Sciatic nerve (tissue), 2 donors: ENCODE measurements around the gene HOXB4. TPM values are rescaled to one million over a fixed set of nuclear protein-coding genes. Genes with fewer than 3 reads are reported as not detected.

Experiments
- ATAC-seq: fragments of 200-7000 bp; cut with Tn5 transposase; one replicate; pipeline ENCODE4 v1.9.1; 2020; ENCODE audit warnings: mild to moderate bottlenecking, moderate library complexity
- DNase-seq: peaks from one replicate; pipeline ENCODE4 v3.0.0-alpha.2; 2020; ENCODE audit warnings: low spot score
- intact Hi-C: fragments of 100-400 bp; cut with DNase I; formaldehyde crosslinking; loops from one replicate; pipeline ENCODE4 v1.14.2; 2022
- total RNA-seq: library from RNA; stranded (reverse); fragmentation: NEBNext Ultra II Directional; extraction: Animal tissue kit (Norgen Biotek cat#: 25700); gene quantifications from one replicate; pipeline ENCODE4 v1.2.1, GENCODE V29; 2021
- donor health status: DM: no; HTN: no; CAD: no.
- donor health status: DM: no; HTN: no; CAD: no.

Gene HOXB4
- total RNA-seq, 1 donor from 2014 or later = 8.8 TPM

DNA sequence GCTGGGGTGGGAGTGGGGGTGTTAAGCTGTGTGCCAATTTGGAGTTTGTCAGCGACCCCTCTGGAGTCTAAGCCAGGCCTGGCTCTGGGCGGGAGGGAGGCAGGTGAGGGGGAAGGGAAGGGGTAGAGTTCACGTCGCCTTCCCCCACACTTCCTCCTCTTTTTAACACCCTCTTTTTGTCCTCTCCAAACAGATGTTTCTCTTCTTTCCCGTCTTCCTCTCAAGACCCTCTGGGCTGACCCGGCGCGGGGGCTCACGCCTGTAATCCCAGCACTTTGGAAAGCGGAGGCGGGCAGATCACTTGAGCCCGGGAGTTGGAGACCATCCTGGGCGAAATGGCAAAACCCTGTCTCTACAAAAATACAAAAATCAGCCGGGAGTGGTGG is 50.6 kb downstream of the HOXB4 start:
- intact Hi-C loops = no loop called here
- no peak for ATAC-seq
- no peak for DNase-seq

DNA sequence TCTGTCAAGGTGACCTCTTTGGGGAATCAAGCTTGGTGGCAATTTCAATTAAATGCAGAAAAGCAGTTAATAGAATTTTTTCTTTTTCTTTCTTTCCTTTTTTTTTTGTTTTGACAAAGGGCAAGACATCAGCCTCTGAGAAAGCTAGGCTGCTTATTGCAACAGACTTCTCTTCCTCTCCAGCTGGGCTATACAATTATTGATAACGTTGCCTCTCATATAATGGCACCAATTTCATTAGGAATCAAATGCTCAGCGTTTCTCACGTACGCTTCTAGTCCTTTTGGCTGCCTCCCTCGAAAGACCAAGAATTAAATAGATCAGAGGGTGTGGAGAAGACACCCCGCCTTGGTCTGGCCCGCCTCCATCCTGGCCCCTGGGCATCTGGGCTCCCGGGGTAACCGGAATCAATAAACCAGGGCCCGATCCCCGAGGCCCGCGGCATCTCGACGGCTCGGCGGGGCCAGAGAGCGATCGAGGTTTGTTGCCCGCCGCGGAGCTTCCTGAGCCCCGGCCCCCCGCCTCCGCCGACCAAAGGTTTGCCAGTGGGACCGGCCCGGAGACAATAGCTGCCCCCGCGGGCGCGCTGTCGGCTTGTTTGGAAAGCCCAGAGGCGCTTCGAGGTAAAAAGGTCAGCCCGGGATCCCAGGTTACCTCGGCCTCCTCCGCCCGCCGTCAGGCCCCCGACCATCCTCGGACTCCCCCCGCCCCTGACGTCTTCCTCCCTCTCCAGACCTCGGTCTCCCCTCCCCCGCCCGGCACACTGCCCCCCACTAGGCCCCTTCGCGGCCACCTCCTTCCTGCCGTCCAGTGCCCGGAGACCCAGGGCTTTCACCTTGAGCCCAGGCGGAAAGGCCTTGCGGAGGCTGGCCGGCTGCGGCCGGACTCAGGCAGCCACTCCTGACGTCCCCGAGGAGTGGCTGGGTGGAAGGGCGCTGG is 51.3 kb downstream of the HOXB4 start:
- ATAC-seq = peak; percentile 26
- intact Hi-C loops = no loop called here

More for the DNA sequence above, 51.3 kb downstream of the HOXB4 start:
- no peak for DNase-seq

Other genes starting within 250 kb of the HOXB4 start
- gene SKAP1, start 148.1 kb downstream of the HOXB4 start, total RNA-seq = 7.4 TPM
- not detected for gene HOXB1, start 47.3 kb downstream of the HOXB4 start, total RNA-seq
- 23.1 TPM for gene HOXB2, start 33.2 kb downstream of the HOXB4 start, total RNA-seq
- gene HOXB3, start 11.9 kb upstream of the HOXB4 start, total RNA-seq = 25.6 TPM
- 2.4 TPM for gene HOXB5, start 15.4 kb upstream of the HOXB4 start, total RNA-seq
- gene HOXB6, start 26.6 kb upstream of the HOXB4 start, total RNA-seq = 6.3 TPM
- 8.1 TPM for gene HOXB7, start 32.7 kb upstream of the HOXB4 start, total RNA-seq
- gene HOXB8, start 36.9 kb upstream of the HOXB4 start, total RNA-seq = 0.98 TPM
- 0.18 TPM for gene HOXB9, start 48.0 kb upstream of the HOXB4 start, total RNA-seq
- gene PRAC1, start 144.2 kb upstream of the HOXB4 start, total RNA-seq = not detected
- not detected for gene PRAC2, start 144.8 kb upstream of the HOXB4 start, total RNA-seq
- not detected for gene HOXB13, start 150.4 kb upstream of the HOXB4 start, total RNA-seq
- 0.27 TPM for gene TTLL6, start 238.9 kb upstream of the HOXB4 start, total RNA-seq